Measurements from ENCODE around the gene TET3. TPM values are rescaled to one million over a fixed set of nuclear protein-coding genes. Genes with fewer than 3 reads are reported as not detected.

The TET3 gene
- total RNA-seq, 4 donors from 2014 or later: 52.8 to 54.8 (median 54.1) TPM

- TF ChIP-seq, protein P1, sequence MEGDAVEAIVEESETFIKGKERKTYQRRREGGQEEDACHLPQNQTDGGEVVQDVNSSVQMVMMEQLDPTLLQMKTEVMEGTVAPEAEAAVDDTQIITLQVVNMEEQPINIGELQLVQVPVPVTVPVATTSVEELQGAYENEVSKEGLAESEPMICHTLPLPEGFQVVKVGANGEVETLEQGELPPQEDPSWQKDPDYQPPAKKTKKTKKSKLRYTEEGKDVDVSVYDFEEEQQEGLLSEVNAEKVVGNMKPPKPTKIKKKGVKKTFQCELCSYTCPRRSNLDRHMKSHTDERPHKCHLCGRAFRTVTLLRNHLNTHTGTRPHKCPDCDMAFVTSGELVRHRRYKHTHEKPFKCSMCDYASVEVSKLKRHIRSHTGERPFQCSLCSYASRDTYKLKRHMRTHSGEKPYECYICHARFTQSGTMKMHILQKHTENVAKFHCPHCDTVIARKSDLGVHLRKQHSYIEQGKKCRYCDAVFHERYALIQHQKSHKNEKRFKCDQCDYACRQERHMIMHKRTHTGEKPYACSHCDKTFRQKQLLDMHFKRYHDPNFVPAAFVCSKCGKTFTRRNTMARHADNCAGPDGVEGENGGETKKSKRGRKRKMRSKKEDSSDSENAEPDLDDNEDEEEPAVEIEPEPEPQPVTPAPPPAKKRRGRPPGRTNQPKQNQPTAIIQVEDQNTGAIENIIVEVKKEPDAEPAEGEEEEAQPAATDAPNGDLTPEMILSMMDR (IDR thresholded peaks at IDR 0.05): no peak
- no peak for TF ChIP-seq POLR2A (IDR thresholded peaks at IDR 0.05)
- no peak overlapping the region for H3K4me3 ChIP-seq (ENCODE audit: low read depth, poor library complexity, severe bottlenecking)
- 80 to 85% methylated on average over 2 of the region's 2 CpGs for WGBS, 2 donors
- intact Hi-C loops (cut with DNase I; ENCODE audit: low total_unique reads): loop anchor here (10.0 kb wide), 1 partner anchor 46 kb away; no protein-coding TSS in a partner anchor
- DNase-seq (ENCODE audit: low spot score in 2 of 2): no peak
Observed at GRCh38 chr2:73980566-73980965, 4.1 kb upstream of the TET3 start.

- no peak overlapping the region for H3K4me3 ChIP-seq (ENCODE audit: low read depth, poor library complexity, severe bottlenecking)
- WGBS, 2 donors: 5% methylated on average over 29 to 31 of the region's 31 CpGs
- no peak for TF ChIP-seq POLR2A (IDR thresholded peaks at IDR 0.05)
- TF ChIP-seq, protein P1 (IDR thresholded peaks at IDR 0.05): no peak
- intact Hi-C loops (cut with DNase I; ENCODE audit: low total_unique reads): loop anchor here (1.0 to 10.0 kb wide), 2 partner anchors 47 to 127 kb away; no protein-coding TSS in a partner anchor
- peak in 1 of 2 donors; percentile 89 for DNase-seq (ENCODE audit: low spot score in 2 of 2)
Observed at GRCh38 chr2:73981081-73982001, 3.4 kb upstream of the TET3 start.

GRCh38 chr2:73982140-73982617 lies 2.5 kb upstream of the TET3 start:
- TF ChIP-seq POLR2A (IDR thresholded peaks at IDR 0.05): no peak
- TF ChIP-seq, protein P1 (IDR thresholded peaks at IDR 0.05): no peak
- WGBS, 2 donors: 20 to 37% methylated on average over 7 of the region's 7 CpGs
- no peak overlapping the region for H3K4me3 ChIP-seq (ENCODE audit: low read depth, poor library complexity, severe bottlenecking)
- intact Hi-C loops (cut with DNase I; ENCODE audit: low total_unique reads): loop anchor here (1.0 to 10.0 kb wide), 2 partner anchors 47 to 126 kb away; no protein-coding TSS in a partner anchor
- peak; percentile 41 to 88 for DNase-seq (ENCODE audit: low spot score in 2 of 2)

GRCh38 chr2:73983322-73984202 lies 1.1 kb upstream of the TET3 start:
- intact Hi-C loops (cut with DNase I; ENCODE audit: low total_unique reads): loop anchor here (10.0 kb wide), 1 partner anchor 49 kb away; no protein-coding TSS in a partner anchor
- TF ChIP-seq, protein P1 (IDR thresholded peaks at IDR 0.05): no peak
- no peak for TF ChIP-seq POLR2A (IDR thresholded peaks at IDR 0.05)
- 20 to 23% methylated on average over 35 of the region's 35 CpGs for WGBS, 2 donors
- DNase-seq (ENCODE audit: low spot score in 2 of 2): peak; percentile 87 to 95
- peak overlapping the region; percentile 54 for H3K4me3 ChIP-seq (ENCODE audit: low read depth, poor library complexity, severe bottlenecking)

DNA sequence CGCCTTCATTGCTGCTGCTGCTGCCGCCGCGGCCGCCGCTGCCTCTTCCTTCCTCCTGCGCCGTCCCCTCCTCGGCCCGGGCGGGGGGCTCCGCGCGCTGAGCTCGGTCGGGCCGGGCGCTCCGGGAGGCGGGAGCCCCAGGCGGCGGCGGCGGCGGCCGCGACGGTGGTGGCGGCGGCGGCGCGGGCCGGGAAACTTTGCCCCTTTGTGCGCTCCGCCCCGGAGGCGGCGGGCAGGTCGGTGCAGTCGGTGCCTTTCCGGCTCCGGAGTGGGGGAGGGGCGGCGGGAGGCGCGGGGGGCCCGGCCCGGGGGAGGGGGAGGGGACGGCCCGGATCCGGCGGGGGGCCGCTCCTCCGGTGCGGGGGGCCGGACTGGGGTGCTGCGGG lies 205 bp downstream of the TET3 start:
- 3% methylated on average over 14 of the region's 58 CpGs; no CpG with 5 or more reads in 1 of the 2 donors for WGBS, 2 donors
- intact Hi-C loops (cut with DNase I; ENCODE audit: low total_unique reads): loop anchor here (10.0 kb wide), 1 partner anchor 50 kb away; no protein-coding TSS in a partner anchor
- peak in 1 of 2 donors; percentile 88 for DNase-seq (ENCODE audit: low spot score in 2 of 2)
- TF ChIP-seq, protein P1 (IDR thresholded peaks at IDR 0.05): no peak
- no peak for TF ChIP-seq POLR2A (IDR thresholded peaks at IDR 0.05)
- H3K4me3 ChIP-seq (ENCODE audit: low read depth, poor library complexity, severe bottlenecking): peak overlapping the region; percentile 54

All from lower leg skin (tissue), 4 donors.